DMS 273 treated with DMSO at 0.1 percent for 48 hours (cell line): ENCODE results near the gene PCGF1.

ENCODE experiments used
- DNase-seq: peaks from one replicate; lab custom pipeline; 2025; lab: John Stamatoyannopoulos, UW

PCGF1 gene

GRCh38 chr2:74536166-74536950, 28.9 kb upstream of the PCGF1 start:
- no peak for DNase-seq

- no peak for DNase-seq
These were observed 28.0 kb upstream of the PCGF1 start for GRCh38 chr2:74535440-74535965.

- DNase-seq = no peak
These were observed 26.9 kb upstream of the PCGF1 start for GRCh38 chr2:74534411-74534810.

- DNase-seq = no peak
These were observed 26.0 kb upstream of the PCGF1 start for GRCh38 chr2:74533464-74533863.

- peak; percentile 36 for DNase-seq
These were observed 24.7 kb upstream of the PCGF1 start for GRCh38 chr2:74532222-74532621.

- no peak for DNase-seq
These were observed 24.2 kb upstream of the PCGF1 start for GRCh38 chr2:74531666-74532065.

- DNase-seq = peak; percentile 35
These were observed 23.0 kb upstream of the PCGF1 start for GRCh38 chr2:74530239-74531187.

- DNase-seq = peak; percentile 95
These were observed 22.1 kb upstream of the PCGF1 start, which contains the start of the genes AUP1 and HTRA2 for GRCh38 chr2:74529357-74530238. Gene AUP1, minus strand, starts transcription at chr2:74529706. Its CDS starts 77 bp downstream, at chr2:74529629. Gene HTRA2, plus strand, starts transcription at chr2:74529933. Its CDS starts 74 bp downstream, at chr2:74530007.

GRCh38 chr2:74528600-74529356, 21.3 kb upstream of the PCGF1 start:
- no peak for DNase-seq

GRCh38 chr2:74527741-74528140, 20.2 kb upstream of the PCGF1 start:
- no peak for DNase-seq

GRCh38 chr2:74526649-74527230, 19.2 kb upstream of the PCGF1 start:
- DNase-seq = no peak

- no peak for DNase-seq
These were observed 18.5 kb upstream of the PCGF1 start, which contains the start of gene DQX1 for GRCh38 chr2:74525717-74526648. Gene DQX1, minus strand, starts transcription at chr2:74526231. Its CDS starts 502 bp downstream, at chr2:74525729.

- no peak for DNase-seq
These were observed 17.6 kb upstream of the PCGF1 start for GRCh38 chr2:74524955-74525716.

GRCh38 chr2:74524005-74524404, 16.5 kb upstream of the PCGF1 start:
- DNase-seq = no peak

GRCh38 chr2:74522516-74522915, 15.0 kb upstream of the PCGF1 start:
- no peak for DNase-seq

GRCh38 chr2:74516650-74517049, 9.2 kb upstream of the PCGF1 start:
- DNase-seq = no peak

GRCh38 chr2:74515981-74516633, 8.6 kb upstream of the PCGF1 start:
- DNase-seq = no peak
